GM12891 (cell line): ENCODE data around the gene CEP104. TPM values are rescaled to one million over a fixed set of nuclear protein-coding genes. Genes with fewer than 3 reads are reported as not detected.

Source experiments
- DNase-seq: peaks from one replicate; pipeline ENCODE4 v3.0.0; 2011; ENCODE audit warnings: low spot score; ENCODE audit not compliant: insufficient read length
- FAIRE-seq: peaks from 2 replicates; lab custom pipeline; 2011; peaks lifted over from hg19 to GRCh38; lab: Jason Lieb, UNC
- PAX5 ChIP-seq: IDR thresholded peaks from 2 replicates; pipeline ENCODE4 v1.6.1; 2011; ENCODE audit warnings: low read length, moderate library complexity, mild to moderate bottlenecking; ENCODE audit not compliant: insufficient read depth, severe bottlenecking
- POLR2A ChIP-seq: IDR thresholded peaks from 2 replicates; pipeline ENCODE4 v1.6.1; 2011; ENCODE audit warnings: low read depth, low read length, control low read depth
- POLR2AphosphoS5 ChIP-seq: IDR thresholded peaks from 2 replicates; pipeline ENCODE4 v1.6.1; 2011; ENCODE audit warnings: low read depth, low read length, control low read depth
- POU2F2 ChIP-seq: IDR thresholded peaks from 2 replicates; pipeline ENCODE4 v1.6.1; 2011; ENCODE audit warnings: low read depth, mild to moderate bottlenecking, control low read depth, low read length, moderate library complexity
- SPI1 ChIP-seq: IDR thresholded peaks from 2 replicates; pipeline ENCODE4 v1.6.1; 2011; ENCODE audit warnings: low read depth, low read length, control low read depth
- TAF1 ChIP-seq: IDR thresholded peaks from 2 replicates; pipeline ENCODE4 v1.6.1; 2011; ENCODE audit warnings: low read depth, low read length, control low read depth
- polyA plus RNA-seq: library from polyadenylated mRNA; unstranded; fragments of >200 nt; gene quantifications from one replicate; pipeline ENCODE4 v1.2.1, GENCODE V29; 2012; ENCODE audit warnings: low read depth, missing spikeins, inconsistent platforms; ENCODE audit not compliant: missing spikeins

Gene CEP104
- polyA plus RNA-seq, result 11.2 TPM

GRCh38 chr1:3856923-3857790, at the start of gene CEP104, which contains the start of gene DFFB:
TSS of gene CEP104 (minus strand) at chr1:3857211. CDS start at chr1:3852407, 4,804 bp downstream.
TSS of gene DFFB (plus strand) at chr1:3857476. CDS start at chr1:3857604, 128 bp downstream.
- peak; percentile 100 for DNase-seq
- TF ChIP-seq TAF1 (no peak), POLR2A (no peak), PAX5 (peak; percentile 40), POU2F2 (0 out of 2 replicates have a peak, but pooled peaks have one; percentile 17)
- peak; percentile 100 for FAIRE-seq

- no peak for TF ChIP-seq POLR2A
- no peak for TF ChIP-seq POLR2AphosphoS5
- TF ChIP-seq POU2F2, result no peak
- TF ChIP-seq PAX5, result no peak
- TF ChIP-seq TAF1, result no peak
- no peak for TF ChIP-seq SPI1
- DNase-seq (no peak), FAIRE-seq (no peak)
Measured at GRCh38 chr1:3906672-3907020, 49.6 kb upstream of the CEP104 start.

- TF ChIP-seq POLR2A (no peak), TAF1 (no peak), POU2F2 (no peak), SPI1 (no peak), PAX5 (no peak), POLR2AphosphoS5 (no peak)
- DNase-seq, result no peak
- FAIRE-seq, result no peak
Measured at GRCh38 chr1:3905953-3906671, 49.1 kb upstream of the CEP104 start.

GRCh38 chr1:3905266-3905952, 48.4 kb upstream of the CEP104 start:
- FAIRE-seq, result no peak
- TF ChIP-seq POLR2A (no peak), POU2F2 (no peak), PAX5 (no peak), POLR2AphosphoS5 (no peak), TAF1 (no peak), SPI1 (no peak)
- no peak for DNase-seq

- TF ChIP-seq POLR2AphosphoS5, result no peak
- TF ChIP-seq TAF1, result no peak
- TF ChIP-seq POU2F2, result no peak
- TF ChIP-seq PAX5, result no peak
- TF ChIP-seq POLR2A, result no peak
- no peak for TF ChIP-seq SPI1
- no peak for DNase-seq
- no peak for FAIRE-seq
Measured at GRCh38 chr1:3904843-3905185, 47.8 kb upstream of the CEP104 start.

GRCh38 chr1:3904006-3904842, 47.2 kb upstream of the CEP104 start:
- no peak for DNase-seq
- TF ChIP-seq TAF1 (no peak), SPI1 (no peak), PAX5 (no peak), POU2F2 (no peak), POLR2A (no peak), POLR2AphosphoS5 (no peak)
- FAIRE-seq, result no peak

- FAIRE-seq (peak; percentile 23), DNase-seq (no peak)
- TF ChIP-seq TAF1, result no peak
- no peak for TF ChIP-seq SPI1
- no peak for TF ChIP-seq POU2F2
- no peak for TF ChIP-seq POLR2AphosphoS5
- TF ChIP-seq PAX5, result no peak
- no peak for TF ChIP-seq POLR2A
Measured at GRCh38 chr1:3903141-3904005, 46.4 kb upstream of the CEP104 start.
